HepG2 (cell line): ENCODE measurements around the gene B9D2. TPM values are rescaled to one million over a fixed set of nuclear protein-coding genes. Genes with fewer than 3 reads are reported as not detected.

ENCODE experiments used
- ARID2 ChIP-seq: sonication (generic); formaldehyde crosslinking; IDR thresholded peaks from 2 replicates; pipeline ENCODE4 v1.8.1; 2022; ENCODE audit warnings: mild to moderate bottlenecking, missing genetic modification reagents, borderline replicate concordance
- E2F5 ChIP-seq: sonication (generic); formaldehyde crosslinking; conservative IDR thresholded peaks from 2 replicates; pipeline ENCODE4 v1.4.0; 2020; ENCODE audit warnings: missing genetic modification reagents
- EED ChIP-seq: sonication (generic); formaldehyde crosslinking; IDR thresholded peaks from 2 replicates; pipeline ENCODE4 v1.5.0; 2020; ENCODE audit warnings: mild to moderate bottlenecking, missing genetic modification reagents
- GMEB2 ChIP-seq: IDR thresholded peaks from 2 replicates; pipeline ENCODE4 v1.6.1; 2016; ENCODE audit warnings: missing biosample characterization, missing genetic modification reagents, low read depth
- HNRNPL ChIP-seq: fragments of 200-400 bp; formaldehyde crosslinking; IDR thresholded peaks from 2 replicates; pipeline ENCODE4 v1.6.1; 2017; ENCODE audit warnings: mild to moderate bottlenecking, low read depth, low read length
- ISX ChIP-seq: sonication (generic); formaldehyde crosslinking; conservative IDR thresholded peaks from 2 replicates; pipeline ENCODE4 v1.5.0; 2020; ENCODE audit warnings: missing genetic modification reagents
- SP2 ChIP-seq: sonication (generic); formaldehyde crosslinking; IDR thresholded peaks from 2 replicates; pipeline ENCODE4 v1.5.1; 2020; ENCODE audit warnings: mild to moderate bottlenecking, missing genetic modification reagents
- SP5 ChIP-seq: IDR thresholded peaks from 2 replicates; pipeline ENCODE4 v1.6.1; 2016; ENCODE audit warnings: low read depth, borderline replicate concordance
- TMF1 ChIP-seq: sonication (generic); formaldehyde crosslinking; IDR thresholded peaks from 2 replicates; pipeline ENCODE4 v1.8.1; 2022; ENCODE audit warnings: low read depth, missing genetic modification reagents
- ZBTB44 ChIP-seq: sonication (generic); formaldehyde crosslinking; IDR thresholded peaks from 2 replicates; pipeline ENCODE4 v1.4.0; 2020; ENCODE audit warnings: missing genetic modification reagents
- ZNF136 ChIP-seq: sonication (generic); formaldehyde crosslinking; IDR thresholded peaks from 2 replicates; pipeline ENCODE4 v1.8.1; 2022; ENCODE audit warnings: low read depth, mild to moderate bottlenecking, moderate library complexity, missing genetic modification reagents
- ZNF567 ChIP-seq: sonication (generic); formaldehyde crosslinking; IDR thresholded peaks from 2 replicates; pipeline ENCODE4 v1.8.1; 2023; ENCODE audit warnings: mild to moderate bottlenecking, missing genetic modification reagents, borderline replicate concordance
- ZNF720 ChIP-seq: sonication (generic); formaldehyde crosslinking; IDR thresholded peaks from 2 replicates; pipeline ENCODE4 v1.4.0; 2020; ENCODE audit warnings: missing genetic modification reagents
- polyA plus RNA-seq, 8 experiments: library from polyadenylated mRNA; depleted of rRNA in 3 of 8; stranded (reverse) in 7 of 8; unstranded in 1 of 8; fragments of >200 nt; fragmentation: Illumina TruSeq in 4 of 8; extraction: Trizol in 4 of 8; gene quantifications; 2 replicates each; pipeline versions ENCODE4 v1.2.1 to v1.2.3, GENCODE V29; 2011 to 2016; ENCODE audit warnings: low read depth in 4 of 8, missing spikeins in 1 of 8, mixed read lengths in 1 of 8; ENCODE audit not compliant: insufficient read depth in 1 of 8
- total RNA-seq, 5 experiments: library from RNA; depleted of rRNA; stranded (reverse); fragments of >200 nt; fragmentation: Illumina TruSeq; extraction: Trizol; gene quantifications; 2 replicates each; pipeline ENCODE4 v1.2.3, GENCODE V29; 2016; ENCODE audit warnings: low read depth in 1 of 5
- TF ChIP-seq, protein P1 (sequence below): sonication (generic); formaldehyde crosslinking; IDR thresholded peaks from 2 replicates; pipeline ENCODE4 v1.4.0; 2020; ENCODE audit warnings: missing genetic modification reagents
- TF ChIP-seq, protein P2 (sequence below): sonication (generic); formaldehyde crosslinking; IDR thresholded peaks from 2 replicates; pipeline ENCODE4 v1.8.1; 2023; ENCODE audit warnings: mild to moderate bottlenecking, missing genetic modification reagents
- TF ChIP-seq, protein P3 (sequence below): sonication (generic); formaldehyde crosslinking; IDR thresholded peaks from 2 replicates; pipeline ENCODE4 v1.5.0; 2020; ENCODE audit warnings: mild to moderate bottlenecking, low read depth, missing genetic modification reagents, borderline replicate concordance
- TF ChIP-seq, protein P4 (sequence below): sonication (generic); formaldehyde crosslinking; IDR thresholded peaks from 2 replicates; pipeline ENCODE4 v1.5.0; 2020; ENCODE audit warnings: missing genetic modification reagents, mild to moderate bottlenecking, borderline replicate concordance
- TF ChIP-seq, protein P5 (sequence below): sonication (generic); formaldehyde crosslinking; IDR thresholded peaks from 2 replicates; pipeline ENCODE4 v1.8.0; 2022; ENCODE audit warnings: mild to moderate bottlenecking, missing genetic modification reagents; ENCODE audit not compliant: insufficient replicate concordance

B9D2 gene
- total and polyA plus RNA-seq, 2 of the 13 experiments (the other 11 are each of a cell fraction or from before 2014, with no cell fraction given), result 3.1 to 4.4 TPM

- TF ChIP-seq, protein P1, sequence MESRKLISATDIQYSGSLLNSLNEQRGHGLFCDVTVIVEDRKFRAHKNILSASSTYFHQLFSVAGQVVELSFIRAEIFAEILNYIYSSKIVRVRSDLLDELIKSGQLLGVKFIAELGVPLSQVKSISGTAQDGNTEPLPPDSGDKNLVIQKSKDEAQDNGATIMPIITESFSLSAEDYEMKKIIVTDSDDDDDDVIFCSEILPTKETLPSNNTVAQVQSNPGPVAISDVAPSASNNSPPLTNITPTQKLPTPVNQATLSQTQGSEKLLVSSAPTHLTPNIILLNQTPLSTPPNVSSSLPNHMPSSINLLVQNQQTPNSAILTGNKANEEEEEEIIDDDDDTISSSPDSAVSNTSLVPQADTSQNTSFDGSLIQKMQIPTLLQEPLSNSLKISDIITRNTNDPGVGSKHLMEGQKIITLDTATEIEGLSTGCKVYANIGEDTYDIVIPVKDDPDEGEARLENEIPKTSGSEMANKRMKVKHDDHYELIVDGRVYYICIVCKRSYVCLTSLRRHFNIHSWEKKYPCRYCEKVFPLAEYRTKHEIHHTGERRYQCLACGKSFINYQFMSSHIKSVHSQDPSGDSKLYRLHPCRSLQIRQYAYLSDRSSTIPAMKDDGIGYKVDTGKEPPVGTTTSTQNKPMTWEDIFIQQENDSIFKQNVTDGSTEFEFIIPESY (CRISPR knock-in tag), result peak; percentile 37
- TF ChIP-seq HNRNPL (0 out of 2 replicates have a peak, but pooled peaks have one; percentile 65), SP5 (peak; percentile 41; the same call in 1 of the 2 replicates), GMEB2 (no peak), TMF1 (CRISPR knock-in tag) (0 out of 2 replicates have a peak, but pooled peaks have one; percentile 42), ISX (CRISPR knock-in tag) (peak; percentile 75), EED (CRISPR knock-in tag) (no peak; the same call in 1 of the 2 replicates), SP2 (CRISPR knock-in tag) (no peak; the same call in 1 of the 2 replicates), ZNF567 (no peak; the same call in 1 of the 2 replicates), E2F5 (CRISPR knock-in tag) (no peak; the same call in 1 of the 2 replicates), ZBTB44 (CRISPR knock-in tag) (peak; percentile 82), ZNF136 (no peak), ARID2 (CRISPR knock-in tag) (no peak), ZNF720 (CRISPR knock-in tag) (no peak)
- TF ChIP-seq, protein P2, sequence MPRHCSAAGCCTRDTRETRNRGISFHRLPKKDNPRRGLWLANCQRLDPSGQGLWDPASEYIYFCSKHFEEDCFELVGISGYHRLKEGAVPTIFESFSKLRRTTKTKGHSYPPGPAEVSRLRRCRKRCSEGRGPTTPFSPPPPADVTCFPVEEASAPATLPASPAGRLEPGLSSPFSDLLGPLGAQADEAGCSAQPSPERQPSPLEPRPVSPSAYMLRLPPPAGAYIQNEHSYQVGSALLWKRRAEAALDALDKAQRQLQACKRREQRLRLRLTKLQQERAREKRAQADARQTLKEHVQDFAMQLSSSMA, result 0 out of 2 replicates have a peak, but pooled peaks have one; percentile 74
- TF ChIP-seq, protein P3, sequence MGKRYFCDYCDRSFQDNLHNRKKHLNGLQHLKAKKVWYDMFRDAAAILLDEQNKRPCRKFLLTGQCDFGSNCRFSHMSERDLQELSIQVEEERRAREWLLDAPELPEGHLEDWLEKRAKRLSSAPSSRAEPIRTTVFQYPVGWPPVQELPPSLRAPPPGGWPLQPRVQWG (CRISPR knock-in tag), result no peak
- TF ChIP-seq, protein P4, sequence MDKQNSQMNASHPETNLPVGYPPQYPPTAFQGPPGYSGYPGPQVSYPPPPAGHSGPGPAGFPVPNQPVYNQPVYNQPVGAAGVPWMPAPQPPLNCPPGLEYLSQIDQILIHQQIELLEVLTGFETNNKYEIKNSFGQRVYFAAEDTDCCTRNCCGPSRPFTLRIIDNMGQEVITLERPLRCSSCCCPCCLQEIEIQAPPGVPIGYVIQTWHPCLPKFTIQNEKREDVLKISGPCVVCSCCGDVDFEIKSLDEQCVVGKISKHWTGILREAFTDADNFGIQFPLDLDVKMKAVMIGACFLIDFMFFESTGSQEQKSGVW (CRISPR knock-in tag), result no peak
- TF ChIP-seq, protein P5, sequence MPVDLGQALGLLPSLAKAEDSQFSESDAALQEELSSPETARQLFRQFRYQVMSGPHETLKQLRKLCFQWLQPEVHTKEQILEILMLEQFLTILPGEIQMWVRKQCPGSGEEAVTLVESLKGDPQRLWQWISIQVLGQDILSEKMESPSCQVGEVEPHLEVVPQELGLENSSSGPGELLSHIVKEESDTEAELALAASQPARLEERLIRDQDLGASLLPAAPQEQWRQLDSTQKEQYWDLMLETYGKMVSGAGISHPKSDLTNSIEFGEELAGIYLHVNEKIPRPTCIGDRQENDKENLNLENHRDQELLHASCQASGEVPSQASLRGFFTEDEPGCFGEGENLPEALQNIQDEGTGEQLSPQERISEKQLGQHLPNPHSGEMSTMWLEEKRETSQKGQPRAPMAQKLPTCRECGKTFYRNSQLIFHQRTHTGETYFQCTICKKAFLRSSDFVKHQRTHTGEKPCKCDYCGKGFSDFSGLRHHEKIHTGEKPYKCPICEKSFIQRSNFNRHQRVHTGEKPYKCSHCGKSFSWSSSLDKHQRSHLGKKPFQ, result no peak
Measured at GRCh38 chr19:41310033-41310831, 53.7 kb downstream of the B9D2 start, which contains the start of gene CCDC97 (continued).
